Uterus (tissue), 2 donors: ENCODE data around the gene PTPRQ.
"Not testable (repeated sequence)": the region's sequence is repeated elsewhere in the genome, so short reads cannot be mapped to it uniquely, and the experiment has no call there.

ENCODE experiments used
- POLR2A ChIP-seq, 2 donors: fragments of 450-650 bp; IDR thresholded peaks; one replicate each; pipeline ENCODE4 v1.6.1; 2016; ENCODE audit warnings: antibody characterized with exemption in 2 of 2, mild to moderate bottlenecking in 1 of 2, moderate library complexity in 1 of 2
- TF ChIP-seq, protein P1 (sequence below), 4 experiments: fragments of 200-600 bp in 2 of 4; fragments of 450-650 bp in 2 of 4; sonication (generic) in 2 of 4; IDR thresholded peaks; one replicate each; pipeline ENCODE4 v1.5.1; 2016 to 2019; ENCODE audit warnings: antibody characterized with exemption in 4 of 4, mild to moderate bottlenecking in 2 of 4, moderate library complexity in 1 of 4

DNA sequence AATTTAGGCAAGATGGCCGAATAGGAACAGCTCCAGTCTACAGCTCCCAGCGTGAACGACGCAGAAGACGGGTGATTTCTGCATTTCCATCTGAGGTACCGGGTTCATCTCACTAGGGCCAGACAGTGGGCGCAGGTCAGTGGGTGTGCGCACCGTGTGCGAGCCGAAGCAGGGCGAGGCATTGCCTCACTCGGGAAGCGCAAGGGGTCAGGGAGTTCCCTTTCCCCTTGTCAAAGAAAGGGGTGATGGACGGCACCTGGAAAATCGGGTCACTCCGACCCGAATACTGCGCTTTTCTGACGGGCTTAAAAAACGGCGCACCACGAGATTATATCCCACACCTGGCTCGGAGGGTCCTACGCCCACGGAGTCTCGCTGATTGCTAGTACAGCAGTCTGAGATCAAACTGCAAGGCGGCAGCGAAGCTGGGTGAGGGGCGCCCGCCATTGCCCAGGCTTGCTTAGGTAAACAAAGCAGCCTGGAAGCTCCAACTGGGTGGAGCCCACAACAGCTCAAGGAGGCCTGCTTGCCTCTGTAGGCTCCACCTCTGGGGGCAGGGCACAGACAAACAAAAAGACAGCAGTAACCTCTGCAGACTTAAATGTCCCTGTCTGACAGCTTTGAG, 33.6 kb downstream of the PTPRQ start:
- TF ChIP-seq POLR2A (IDR thresholded peaks at IDR 0.05), result not testable (repeated sequence)
- TF ChIP-seq, protein P1, sequence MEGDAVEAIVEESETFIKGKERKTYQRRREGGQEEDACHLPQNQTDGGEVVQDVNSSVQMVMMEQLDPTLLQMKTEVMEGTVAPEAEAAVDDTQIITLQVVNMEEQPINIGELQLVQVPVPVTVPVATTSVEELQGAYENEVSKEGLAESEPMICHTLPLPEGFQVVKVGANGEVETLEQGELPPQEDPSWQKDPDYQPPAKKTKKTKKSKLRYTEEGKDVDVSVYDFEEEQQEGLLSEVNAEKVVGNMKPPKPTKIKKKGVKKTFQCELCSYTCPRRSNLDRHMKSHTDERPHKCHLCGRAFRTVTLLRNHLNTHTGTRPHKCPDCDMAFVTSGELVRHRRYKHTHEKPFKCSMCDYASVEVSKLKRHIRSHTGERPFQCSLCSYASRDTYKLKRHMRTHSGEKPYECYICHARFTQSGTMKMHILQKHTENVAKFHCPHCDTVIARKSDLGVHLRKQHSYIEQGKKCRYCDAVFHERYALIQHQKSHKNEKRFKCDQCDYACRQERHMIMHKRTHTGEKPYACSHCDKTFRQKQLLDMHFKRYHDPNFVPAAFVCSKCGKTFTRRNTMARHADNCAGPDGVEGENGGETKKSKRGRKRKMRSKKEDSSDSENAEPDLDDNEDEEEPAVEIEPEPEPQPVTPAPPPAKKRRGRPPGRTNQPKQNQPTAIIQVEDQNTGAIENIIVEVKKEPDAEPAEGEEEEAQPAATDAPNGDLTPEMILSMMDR (IDR thresholded peaks at IDR 0.05), result not testable (repeated sequence)
